Esophagus (tissue), 2 donors: ENCODE measurements around the gene YES1. TPM values are rescaled to one million over a fixed set of nuclear protein-coding genes. Genes with fewer than 3 reads are reported as not detected.
"Not testable (repeated sequence)": the region's sequence is repeated elsewhere in the genome, so short reads cannot be mapped to it uniquely, and the experiment has no call there.

Source experiments
- H3K27ac ChIP-seq, 2 donors: one replicate each; pipeline ENCODE4 v1.5.1; 2013; ENCODE audit warnings: low read depth in 2 of 2, mild to moderate bottlenecking in 2 of 2, inconsistent platforms in 1 of 2, low read length in 1 of 2, moderate library complexity in 1 of 2
- H3K27me3 ChIP-seq, 2 donors: one replicate each; pipeline ENCODE4 v1.6.1; 2013; ENCODE audit warnings: low read length in 2 of 2, control low read depth in 1 of 2, mild to moderate bottlenecking in 1 of 2; ENCODE audit not compliant: insufficient read depth in 2 of 2, control insufficient read depth in 1 of 2
- H3K36me3 ChIP-seq, 2 donors: one replicate each; pipeline ENCODE4 v1.6.1; 2013; ENCODE audit warnings: low read length in 1 of 2; ENCODE audit not compliant: control insufficient read depth in 2 of 2, insufficient read depth in 2 of 2
- H3K4me1 ChIP-seq, 2 donors: one replicate each; pipeline ENCODE4 v1.6.1; 2013; ENCODE audit warnings: low read length in 1 of 2; ENCODE audit not compliant: control insufficient read depth in 2 of 2, insufficient read depth in 2 of 2
- H3K4me3 ChIP-seq, 2 donors: one replicate each; pipeline ENCODE4 v1.5.1; 2013; ENCODE audit warnings: low read length in 2 of 2, mild to moderate bottlenecking in 2 of 2, low read depth in 1 of 2, moderate library complexity in 1 of 2
- H3K9me3 ChIP-seq, 2 donors: one replicate each; pipeline ENCODE4 v1.6.1; 2013; ENCODE audit warnings: mild to moderate bottlenecking in 2 of 2, low read depth in 1 of 2, low read length in 1 of 2, moderate library complexity in 1 of 2; ENCODE audit not compliant: control insufficient read depth in 2 of 2, insufficient read depth in 1 of 2
- WGBS, 2 donors: extraction: QIAGEN DNeasy Blood & Tissue Kit; methylation state at CpG; one replicate each; pipeline ENCODE4 v1.1.7; 2013; 5-methylcytosine and 5-hydroxymethylcytosine counted together
- polyA plus RNA-seq, 2 donors: library from polyadenylated mRNA; stranded (reverse); fragments of 200-250 nt; gene quantifications; one replicate each; pipeline ENCODE4 v1.2.3, GENCODE V29; 2013
- donor health status: healthy with polysubstance abuse.
- donor health status: Bipolar disorder and iron deficiency.

YES1 gene
- polyA plus RNA-seq, 2 donors = 15.4 to 18.4 TPM

- H3K4me1 ChIP-seq = no peaks in the 10 kb centered on the region
- H3K4me3 ChIP-seq = no peak overlapping the region
- 76 to 90% methylated on average over 1 of the region's 1 CpG for WGBS, 2 donors
- no peaks in the 10 kb centered on the region for H3K36me3 ChIP-seq
- H3K27ac ChIP-seq = no peak overlapping the region
- H3K27me3 ChIP-seq = no peaks in the 10 kb centered on the region
- no peaks in the 10 kb centered on the region for H3K9me3 ChIP-seq
Measured at GRCh38 chr18:799943-800342, 12.1 kb downstream of the YES1 start.

GRCh38 chr18:795383-795782, 16.7 kb downstream of the YES1 start:
- H3K4me3 ChIP-seq, H3K36me3 ChIP-seq, H3K27ac ChIP-seq, H3K27me3 ChIP-seq, H3K9me3 ChIP-seq, H3K4me1 ChIP-seq: not testable (repeated sequence)
- 87 to 92% methylated on average over 1 of the region's 1 CpG for WGBS, 2 donors

GRCh38 chr18:789397-789796, 22.6 kb downstream of the YES1 start:
- Histone ChIP-seq H3K36me3 (no peaks in the 10 kb centered on the region), H3K27ac (no peak overlapping the region), H3K27me3 (no peaks in the 10 kb centered on the region), H3K4me1 (no peaks in the 10 kb centered on the region), H3K9me3 (no peaks in the 10 kb centered on the region), H3K4me3 (no peak overlapping the region)
- 84 to 96% methylated on average over 1 of the region's 1 CpG for WGBS, 2 donors

GRCh38 chr18:785242-785641, 26.8 kb downstream of the YES1 start:
- Histone ChIP-seq H3K4me3 (no peak overlapping the region), H3K27me3 (no peaks in the 10 kb centered on the region), H3K9me3 (no peaks in the 10 kb centered on the region), H3K4me1 (no peaks in the 10 kb centered on the region), H3K27ac (no peak overlapping the region), H3K36me3 (no peaks in the 10 kb centered on the region)
- 86 to 91% methylated on average over 1 of the region's 1 CpG for WGBS, 2 donors

GRCh38 chr18:784470-785172, 27.4 kb downstream of the YES1 start:
- Histone ChIP-seq H3K27me3 (no peaks in the 10 kb centered on the region), H3K27ac (no peak overlapping the region), H3K36me3 (no peaks in the 10 kb centered on the region), H3K4me1 (peaks cover 0 to 2% of the 10 kb centered on the region in 2 donors), H3K9me3 (no peaks in the 10 kb centered on the region), H3K4me3 (no peak overlapping the region)
- 69 to 95% methylated on average over 5 of the region's 5 CpGs for WGBS, 2 donors

- no peak overlapping the region for H3K27ac ChIP-seq
- H3K4me1 ChIP-seq = peaks cover 0 to 2% of the 10 kb centered on the region in 2 donors
- WGBS, 2 donors = 64 to 67% methylated on average over 4 of the region's 4 CpGs
Measured at GRCh38 chr18:778194-778927, 33.7 kb downstream of the YES1 start.

GRCh38 chr18:777021-777420, 35.0 kb downstream of the YES1 start:
- no peaks in the 10 kb centered on the region for H3K36me3 ChIP-seq
- no peak overlapping the region for H3K27ac ChIP-seq
- H3K9me3 ChIP-seq = no peaks in the 10 kb centered on the region
- WGBS, 2 donors = 61 to 75% methylated on average over 1 of the region's 1 CpG
- H3K27me3 ChIP-seq = no peaks in the 10 kb centered on the region
- no peak overlapping the region for H3K4me3 ChIP-seq
- H3K4me1 ChIP-seq = peaks cover 0 to 2% of the 10 kb centered on the region in 2 donors

More at GRCh38 chr18:778194-778927, 33.7 kb downstream of the YES1 start:
- Histone ChIP-seq H3K4me3 (no peak overlapping the region), H3K27me3 (no peaks in the 10 kb centered on the region), H3K9me3 (no peaks in the 10 kb centered on the region), H3K36me3 (no peaks in the 10 kb centered on the region)

- 87 to 92% methylated on average over 4 of the region's 4 CpGs for WGBS, 2 donors
- H3K36me3 ChIP-seq, H3K27ac ChIP-seq, H3K9me3 ChIP-seq, H3K4me1 ChIP-seq, H3K4me3 ChIP-seq, H3K27me3 ChIP-seq: not testable (repeated sequence)
Measured at GRCh38 chr18:776044-776443, 36.0 kb downstream of the YES1 start.

- Histone ChIP-seq H3K36me3 (peaks cover 0 to 2% of the 10 kb centered on the region in 2 donors), H3K4me3 (no peak overlapping the region), H3K4me1 (peaks cover 0 to under 1% of the 10 kb centered on the region in 2 donors), H3K27me3 (no peaks in the 10 kb centered on the region), H3K27ac (no peak overlapping the region), H3K9me3 (no peaks in the 10 kb centered on the region)
- 94% methylated on average over 1 of the region's 1 CpG for WGBS, 2 donors
Measured at GRCh38 chr18:774811-775210, 37.2 kb downstream of the YES1 start.
